Breast epithelium (tissue), 4 donors: ENCODE results near the gene TMPRSS15. TPM values are rescaled to one million over a fixed set of nuclear protein-coding genes. Genes with fewer than 3 reads are reported as not detected.

Experiments
- DNase-seq, 2 donors: peaks; one replicate each; pipeline ENCODE4 v3.0.0-alpha.2; 2019; ENCODE audit warnings: low spot score in 2 of 2
- H3K27ac ChIP-seq, 2 donors: fragments of 200-600 bp; sonication (generic) in 1 of 2; one replicate each; pipeline ENCODE4 v1.5.1; 2016 to 2019; ENCODE audit warnings: mild to moderate bottlenecking in 1 of 2
- H3K27me3 ChIP-seq, 2 donors: fragments of 200-600 bp; sonication (generic) in 1 of 2; one replicate each; pipeline versions ENCODE4 v1.5.1 to v1.6.0; 2017 to 2019; ENCODE audit warnings: control low read depth in 1 of 2, mild to moderate bottlenecking in 1 of 2
- H3K36me3 ChIP-seq: fragments of 200-600 bp; one replicate; pipeline ENCODE4 v1.5.1; 2019
- H3K4me1 ChIP-seq, 2 donors: fragments of 200-600 bp; sonication (generic); one replicate each; pipeline ENCODE4 v1.5.1; 2016 to 2019; ENCODE audit warnings: control low read depth in 1 of 2
- H3K4me3 ChIP-seq, 3 donors: fragments of 200-600 bp; sonication (generic); 1 replicate in 2 of 3; 2 replicates in 1 of 3; pipeline ENCODE4 v1.5.1; 2016 to 2019; ENCODE audit warnings: mild to moderate bottlenecking in 3 of 3, moderate library complexity in 2 of 3
- H3K9me3 ChIP-seq, 2 donors: fragments of 200-600 bp; sonication (generic) in 1 of 2; one replicate each; pipeline ENCODE4 v1.5.1; 2016 to 2019; ENCODE audit warnings: control low read depth in 1 of 2
- POLR2A ChIP-seq: fragments of 450-650 bp; IDR thresholded peaks from one replicate; pipeline ENCODE4 v1.6.1; 2016; ENCODE audit warnings: antibody characterized with exemption, mild to moderate bottlenecking, moderate library complexity
- POLR2AphosphoS5 ChIP-seq, 3 donors: sonication (generic); formaldehyde crosslinking; IDR thresholded peaks; one replicate each; pipeline ENCODE4 v1.6.1; 2017; ENCODE audit warnings: antibody characterized with exemption in 3 of 3
- intact Hi-C: fragments of 100-400 bp; cut with DNase I; formaldehyde crosslinking; loops from one replicate; pipeline ENCODE4 v1.15.1; 2023; ENCODE audit warnings: low total_unique reads
- total RNA-seq, 3 donors: library from RNA; depleted of rRNA; stranded (reverse); fragments of >200 nt; gene quantifications; one replicate each; pipeline ENCODE4 v1.1.0, GENCODE V29; 2016
- TF ChIP-seq, protein P1 (sequence below), 3 donors: fragments of 450-650 bp; IDR thresholded peaks; one replicate each; pipeline ENCODE4 v1.5.1; 2016 to 2017; ENCODE audit warnings: antibody characterized with exemption in 3 of 3, mild to moderate bottlenecking in 3 of 3, moderate library complexity in 3 of 3

The TMPRSS15 gene
- total RNA-seq, 3 donors from 2014 or later, result not detected

DNA sequence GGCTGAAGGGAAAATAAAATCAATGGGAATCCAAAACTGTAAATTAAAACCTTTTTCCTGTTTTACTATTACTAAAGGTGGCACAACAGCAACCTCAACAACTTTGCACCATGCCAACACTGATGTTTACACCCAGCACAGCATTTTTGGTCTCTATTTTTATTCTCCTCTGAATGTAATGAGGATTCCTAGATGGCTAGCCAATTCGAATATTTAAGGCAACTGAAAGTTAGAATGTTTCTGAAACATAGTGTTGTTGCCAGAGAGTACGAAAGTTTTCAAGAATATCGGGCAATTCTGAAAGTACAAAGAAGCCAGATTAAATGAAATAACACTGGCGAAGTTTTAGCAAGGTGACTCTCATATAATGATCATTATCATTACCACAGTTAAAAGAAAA lies 118.2 kb downstream of the TMPRSS15 start:
- no peaks in the 10 kb centered on the region for H3K36me3 ChIP-seq
- no peak overlapping the region for H3K4me3 ChIP-seq
- TF ChIP-seq POLR2A, result no peak
- TF ChIP-seq, protein P1, sequence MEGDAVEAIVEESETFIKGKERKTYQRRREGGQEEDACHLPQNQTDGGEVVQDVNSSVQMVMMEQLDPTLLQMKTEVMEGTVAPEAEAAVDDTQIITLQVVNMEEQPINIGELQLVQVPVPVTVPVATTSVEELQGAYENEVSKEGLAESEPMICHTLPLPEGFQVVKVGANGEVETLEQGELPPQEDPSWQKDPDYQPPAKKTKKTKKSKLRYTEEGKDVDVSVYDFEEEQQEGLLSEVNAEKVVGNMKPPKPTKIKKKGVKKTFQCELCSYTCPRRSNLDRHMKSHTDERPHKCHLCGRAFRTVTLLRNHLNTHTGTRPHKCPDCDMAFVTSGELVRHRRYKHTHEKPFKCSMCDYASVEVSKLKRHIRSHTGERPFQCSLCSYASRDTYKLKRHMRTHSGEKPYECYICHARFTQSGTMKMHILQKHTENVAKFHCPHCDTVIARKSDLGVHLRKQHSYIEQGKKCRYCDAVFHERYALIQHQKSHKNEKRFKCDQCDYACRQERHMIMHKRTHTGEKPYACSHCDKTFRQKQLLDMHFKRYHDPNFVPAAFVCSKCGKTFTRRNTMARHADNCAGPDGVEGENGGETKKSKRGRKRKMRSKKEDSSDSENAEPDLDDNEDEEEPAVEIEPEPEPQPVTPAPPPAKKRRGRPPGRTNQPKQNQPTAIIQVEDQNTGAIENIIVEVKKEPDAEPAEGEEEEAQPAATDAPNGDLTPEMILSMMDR (IDR thresholded peaks at IDR 0.05), result no peak
- TF ChIP-seq POLR2AphosphoS5 (IDR thresholded peaks at IDR 0.05), result no peak
- intact Hi-C loops, result no loop called here
- no peak for DNase-seq
- no peaks in the 10 kb centered on the region for H3K27me3 ChIP-seq
- H3K27ac ChIP-seq, result no peak overlapping the region
- no peaks in the 10 kb centered on the region for H3K4me1 ChIP-seq
- H3K9me3 ChIP-seq, result no peaks in the 10 kb centered on the region

DNA sequence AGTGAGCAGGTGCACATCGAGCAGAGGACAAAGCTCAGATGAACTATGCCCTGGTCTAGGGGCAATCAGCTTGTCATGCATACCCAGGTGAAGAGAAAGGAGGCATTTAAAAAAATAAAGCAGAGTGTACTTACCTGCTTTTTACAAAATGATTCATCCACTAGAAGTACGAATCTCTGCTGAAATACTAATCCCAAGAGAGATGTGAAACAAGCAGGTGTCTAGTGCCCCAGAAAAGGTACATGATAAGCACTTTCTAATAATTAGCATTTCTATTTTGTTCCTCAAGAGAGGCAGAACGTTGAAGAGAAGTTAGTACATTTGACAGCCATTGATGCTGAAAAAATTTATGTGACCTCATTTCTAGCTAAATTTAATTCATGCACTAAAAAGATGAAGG lies 127.8 kb downstream of the TMPRSS15 start:
- intact Hi-C loops, result no loop called here
- no peak overlapping the region for H3K27ac ChIP-seq

DNA sequence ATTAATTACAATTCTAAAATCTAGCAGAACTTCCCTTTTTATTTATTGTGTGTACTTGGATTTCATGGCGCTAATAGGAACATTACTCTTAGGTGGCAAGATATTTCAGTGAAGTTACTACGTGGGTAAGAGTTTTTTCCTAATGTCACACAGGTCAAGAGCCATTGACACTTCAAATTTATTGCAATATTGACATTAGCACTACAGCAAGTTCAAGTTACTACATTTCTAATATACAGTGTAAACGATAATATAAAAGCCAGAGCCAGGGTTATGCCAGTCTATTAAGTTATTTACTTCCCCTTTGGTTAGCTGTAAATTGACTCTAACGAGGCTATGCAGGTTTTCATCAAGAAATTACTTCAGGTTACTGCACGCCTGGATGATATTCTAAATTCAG lies 129.2 kb downstream of the TMPRSS15 start:
- intact Hi-C loops, result no loop called here
- no peaks in the 10 kb centered on the region for H3K27me3 ChIP-seq
- no peaks in the 10 kb centered on the region for H3K36me3 ChIP-seq
- DNase-seq, result no peak
- no peaks in the 10 kb centered on the region for H3K9me3 ChIP-seq
- no peak overlapping the region for H3K4me3 ChIP-seq
- no peaks in the 10 kb centered on the region for H3K4me1 ChIP-seq
- H3K27ac ChIP-seq, result no peak overlapping the region
- TF ChIP-seq POLR2AphosphoS5 (IDR thresholded peaks at IDR 0.05) (no peak), POLR2A (no peak)
- TF ChIP-seq, protein P1 (IDR thresholded peaks at IDR 0.05), result no peak

More for the DNA sequence above, 127.8 kb downstream of the TMPRSS15 start:
- Histone ChIP-seq H3K36me3 (no peaks in the 10 kb centered on the region), H3K9me3 (no peaks in the 10 kb centered on the region), H3K27me3 (no peaks in the 10 kb centered on the region), H3K4me1 (no peaks in the 10 kb centered on the region), H3K4me3 (no peak overlapping the region)
- TF ChIP-seq POLR2A (no peak), POLR2AphosphoS5 (IDR thresholded peaks at IDR 0.05) (no peak)
- TF ChIP-seq, protein P1 (IDR thresholded peaks at IDR 0.05), result no peak
- DNase-seq, result no peak

DNA sequence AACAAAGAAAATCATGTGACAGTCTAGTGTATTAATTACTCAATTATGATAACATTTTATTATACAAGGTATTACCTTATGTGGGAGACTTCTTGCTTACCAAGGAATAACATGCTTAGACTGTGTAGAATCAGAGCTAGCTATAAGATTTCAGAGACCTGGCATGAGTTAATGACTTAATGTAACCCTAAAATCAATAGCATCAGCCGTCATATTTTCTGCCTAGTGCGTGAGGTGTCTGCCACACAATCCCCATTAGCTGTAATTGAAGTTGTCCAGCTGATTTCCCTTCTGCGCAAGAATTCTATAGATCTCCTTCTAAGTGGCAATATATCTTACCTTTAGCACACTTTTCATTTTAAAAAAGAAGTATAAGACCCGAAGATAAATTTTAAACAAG lies 130.2 kb downstream of the TMPRSS15 start:
- intact Hi-C loops, result no loop called here
- no peak for DNase-seq
- TF ChIP-seq, protein P1 (IDR thresholded peaks at IDR 0.05), result no peak
- TF ChIP-seq POLR2AphosphoS5 (IDR thresholded peaks at IDR 0.05) (no peak), POLR2A (no peak)
- no peaks in the 10 kb centered on the region for H3K27me3 ChIP-seq
- H3K4me3 ChIP-seq, result no peak overlapping the region
- no peaks in the 10 kb centered on the region for H3K4me1 ChIP-seq
- H3K36me3 ChIP-seq, result no peaks in the 10 kb centered on the region
- H3K27ac ChIP-seq, result no peak overlapping the region
- H3K9me3 ChIP-seq, result no peaks in the 10 kb centered on the region

DNA sequence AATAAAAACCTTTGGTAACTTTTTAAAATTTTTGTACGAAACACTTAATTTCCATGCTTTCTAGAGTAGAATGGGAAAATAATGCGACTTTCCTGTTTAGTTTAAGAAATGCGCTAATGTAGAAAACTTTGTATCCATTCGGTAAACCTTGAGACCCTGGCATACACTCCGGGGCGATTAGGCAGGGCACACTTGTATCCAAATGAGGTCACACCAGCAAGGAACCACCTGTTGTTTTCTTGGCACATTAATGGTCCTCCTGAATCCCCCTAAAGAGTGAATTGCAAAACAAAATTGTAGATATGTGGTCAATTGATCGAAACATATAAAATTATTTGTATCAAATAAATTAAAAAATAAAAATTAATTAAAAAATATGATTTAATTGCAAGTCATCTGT lies 133.7 kb downstream of the TMPRSS15 start:
- DNase-seq, result no peak
- Histone ChIP-seq H3K27me3 (no peaks in the 10 kb centered on the region), H3K4me1 (no peaks in the 10 kb centered on the region), H3K36me3 (no peaks in the 10 kb centered on the region), H3K27ac (no peak overlapping the region), H3K9me3 (no peaks in the 10 kb centered on the region), H3K4me3 (no peak overlapping the region)
- intact Hi-C loops, result no loop called here
- TF ChIP-seq POLR2A (no peak), POLR2AphosphoS5 (IDR thresholded peaks at IDR 0.05) (no peak)
- TF ChIP-seq, protein P1 (IDR thresholded peaks at IDR 0.05), result no peak
